Endometrium (tissue), 2 donors: ENCODE results near the gene FZD1.

Source experiments
- FAIRE-seq: peaks from 2 replicates; lab custom pipeline; 2012; peaks lifted over from hg19 to GRCh38; lab: Jason Lieb, UNC
- donor health status: control.
- donor health status: control.

The FZD1 gene

DNA sequence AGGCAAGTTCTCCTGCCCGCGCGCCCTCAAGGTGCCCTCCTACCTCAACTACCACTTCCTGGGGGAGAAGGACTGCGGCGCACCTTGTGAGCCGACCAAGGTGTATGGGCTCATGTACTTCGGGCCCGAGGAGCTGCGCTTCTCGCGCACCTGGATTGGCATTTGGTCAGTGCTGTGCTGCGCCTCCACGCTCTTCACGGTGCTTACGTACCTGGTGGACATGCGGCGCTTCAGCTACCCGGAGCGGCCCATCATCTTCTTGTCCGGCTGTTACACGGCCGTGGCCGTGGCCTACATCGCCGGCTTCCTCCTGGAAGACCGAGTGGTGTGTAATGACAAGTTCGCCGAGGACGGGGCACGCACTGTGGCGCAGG lies 1.4 kb downstream of the FZD1 start:
- FAIRE-seq = no peak

DNA sequence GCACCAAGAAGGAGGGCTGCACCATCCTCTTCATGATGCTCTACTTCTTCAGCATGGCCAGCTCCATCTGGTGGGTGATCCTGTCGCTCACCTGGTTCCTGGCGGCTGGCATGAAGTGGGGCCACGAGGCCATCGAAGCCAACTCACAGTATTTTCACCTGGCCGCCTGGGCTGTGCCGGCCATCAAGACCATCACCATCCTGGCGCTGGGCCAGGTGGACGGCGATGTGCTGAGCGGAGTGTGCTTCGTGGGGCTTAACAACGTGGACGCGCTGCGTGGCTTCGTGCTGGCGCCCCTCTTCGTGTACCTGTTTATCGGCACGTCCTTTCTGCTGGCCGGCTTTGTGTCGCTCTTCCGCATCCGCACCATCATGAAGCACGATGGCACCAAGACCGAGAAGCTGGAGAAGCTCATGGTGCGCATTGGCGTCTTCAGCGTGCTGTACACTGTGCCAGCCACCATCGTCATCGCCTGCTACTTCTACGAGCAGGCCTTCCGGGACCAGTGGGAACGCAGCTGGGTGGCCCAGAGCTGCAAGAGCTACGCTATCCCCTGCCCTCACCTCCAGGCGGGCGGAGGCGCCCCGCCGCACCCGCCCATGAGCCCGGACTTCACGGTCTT lies 1.9 kb downstream of the FZD1 start:
- no peak for FAIRE-seq

DNA sequence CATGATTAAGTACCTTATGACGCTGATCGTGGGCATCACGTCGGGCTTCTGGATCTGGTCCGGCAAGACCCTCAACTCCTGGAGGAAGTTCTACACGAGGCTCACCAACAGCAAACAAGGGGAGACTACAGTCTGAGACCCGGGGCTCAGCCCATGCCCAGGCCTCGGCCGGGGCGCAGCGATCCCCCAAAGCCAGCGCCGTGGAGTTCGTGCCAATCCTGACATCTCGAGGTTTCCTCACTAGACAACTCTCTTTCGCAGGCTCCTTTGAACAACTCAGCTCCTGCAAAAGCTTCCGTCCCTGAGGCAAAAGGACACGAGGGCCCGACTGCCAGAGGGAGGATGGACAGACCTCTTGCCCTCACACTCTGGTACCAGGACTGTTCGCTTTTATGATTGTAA lies 2.5 kb downstream of the FZD1 start:
- no peak for FAIRE-seq

DNA sequence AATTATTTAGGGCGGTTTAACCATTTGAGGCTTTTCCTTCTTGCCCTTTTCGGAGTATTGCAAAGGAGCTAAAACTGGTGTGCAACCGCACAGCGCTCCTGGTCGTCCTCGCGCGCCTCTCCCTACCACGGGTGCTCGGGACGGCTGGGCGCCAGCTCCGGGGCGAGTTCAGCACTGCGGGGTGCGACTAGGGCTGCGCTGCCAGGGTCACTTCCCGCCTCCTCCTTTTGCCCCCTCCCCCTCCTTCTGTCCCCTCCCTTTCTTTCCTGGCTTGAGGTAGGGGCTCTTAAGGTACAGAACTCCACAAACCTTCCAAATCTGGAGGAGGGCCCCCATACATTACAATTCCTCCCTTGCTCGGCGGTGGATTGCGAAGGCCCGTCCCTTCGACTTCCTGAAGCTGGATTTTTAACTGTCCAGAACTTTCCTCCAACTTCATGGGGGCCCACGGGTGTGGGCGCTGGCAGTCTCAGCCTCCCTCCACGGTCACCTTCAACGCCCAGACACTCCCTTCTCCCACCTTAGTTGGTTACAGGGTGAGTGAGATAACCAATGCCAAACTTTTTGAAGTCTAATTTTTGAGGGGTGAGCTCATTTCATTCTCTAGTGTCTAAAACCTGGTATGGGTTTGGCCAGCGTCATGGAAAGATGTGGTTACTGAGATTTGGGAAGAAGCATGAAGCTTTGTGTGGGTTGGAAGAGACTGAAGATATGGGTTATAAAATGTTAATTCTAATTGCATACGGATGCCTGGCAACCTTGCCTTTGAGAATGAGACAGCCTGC lies 3.1 kb downstream of the FZD1 start:
- no peak for FAIRE-seq

DNA sequence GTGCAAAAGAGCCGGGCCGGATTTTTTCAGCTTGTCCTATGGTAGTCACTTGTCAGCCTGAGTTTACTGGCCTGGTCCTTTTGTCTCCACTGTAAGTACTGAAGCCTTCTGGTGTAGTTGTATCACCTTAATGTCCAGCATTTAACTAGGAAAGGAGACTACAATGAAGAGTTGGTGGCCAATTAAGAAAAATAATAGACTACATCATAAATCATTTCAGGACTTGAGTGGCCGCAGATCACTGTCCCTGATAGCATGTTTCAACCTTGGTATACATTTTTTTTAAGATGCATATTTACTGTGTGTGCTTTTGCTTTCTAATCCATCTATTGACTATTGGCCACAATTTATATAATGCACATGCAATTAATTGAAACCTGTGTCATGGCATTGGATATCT lies 6.1 kb downstream of the FZD1 start:
- no peak for FAIRE-seq

DNA sequence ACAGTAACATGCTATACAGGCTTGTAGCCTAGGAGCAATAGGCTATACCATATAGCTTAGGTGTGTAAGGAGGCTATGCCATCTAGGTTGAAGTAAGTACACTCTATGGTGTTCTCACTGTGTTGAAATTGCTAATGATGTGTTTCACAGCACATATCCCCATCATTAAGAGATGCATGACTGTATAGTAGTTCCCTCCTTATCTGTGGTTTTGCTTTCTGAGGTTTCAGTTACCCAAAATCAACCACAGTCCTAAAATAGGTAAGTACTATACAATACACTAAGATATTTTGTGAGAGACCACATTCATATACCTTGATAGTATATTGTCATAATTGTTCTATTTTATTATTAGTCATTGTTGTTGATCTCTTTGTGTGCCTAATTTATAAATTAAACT lies 12.7 kb downstream of the FZD1 start:
- no peak for FAIRE-seq

DNA sequence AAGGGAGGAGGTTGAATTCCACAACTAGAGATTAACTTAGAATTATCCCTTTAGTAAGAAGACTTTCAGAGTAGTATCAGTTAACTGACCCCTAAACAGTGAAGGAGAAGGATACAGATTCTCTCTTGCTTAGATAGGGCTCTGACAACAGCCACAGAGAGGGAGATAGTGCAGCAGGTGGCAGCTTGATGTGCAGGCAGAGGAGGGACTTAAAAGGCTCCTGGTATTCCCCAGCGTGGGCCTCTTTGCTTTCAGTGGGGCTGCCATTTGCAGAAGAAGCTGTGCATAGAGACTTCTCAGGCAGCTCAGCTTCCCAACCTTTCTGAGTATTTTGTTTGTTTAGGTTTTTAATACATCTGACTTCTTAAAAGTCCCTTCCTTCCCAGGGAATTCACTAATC lies 16.0 kb downstream of the FZD1 start:
- FAIRE-seq = no peak

DNA sequence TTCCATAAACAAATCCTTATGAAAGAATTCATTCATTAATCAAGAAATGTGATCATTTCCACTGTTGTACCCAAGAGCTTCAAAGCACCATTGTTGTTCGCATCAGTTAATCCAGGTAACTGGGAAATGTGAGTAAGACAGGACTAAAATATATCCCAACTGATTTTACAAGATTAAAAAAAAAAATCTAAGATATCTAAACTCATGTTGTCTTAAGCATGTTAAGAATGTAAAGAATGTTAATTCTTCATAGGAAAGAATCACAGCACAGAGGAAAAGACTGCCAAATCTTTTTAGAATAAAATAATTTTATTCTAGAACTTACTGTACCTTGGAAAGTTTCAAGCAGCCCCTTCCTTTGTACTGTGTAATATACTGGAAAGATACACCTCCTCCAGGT lies 16.4 kb downstream of the FZD1 start:
- no peak for FAIRE-seq

DNA sequence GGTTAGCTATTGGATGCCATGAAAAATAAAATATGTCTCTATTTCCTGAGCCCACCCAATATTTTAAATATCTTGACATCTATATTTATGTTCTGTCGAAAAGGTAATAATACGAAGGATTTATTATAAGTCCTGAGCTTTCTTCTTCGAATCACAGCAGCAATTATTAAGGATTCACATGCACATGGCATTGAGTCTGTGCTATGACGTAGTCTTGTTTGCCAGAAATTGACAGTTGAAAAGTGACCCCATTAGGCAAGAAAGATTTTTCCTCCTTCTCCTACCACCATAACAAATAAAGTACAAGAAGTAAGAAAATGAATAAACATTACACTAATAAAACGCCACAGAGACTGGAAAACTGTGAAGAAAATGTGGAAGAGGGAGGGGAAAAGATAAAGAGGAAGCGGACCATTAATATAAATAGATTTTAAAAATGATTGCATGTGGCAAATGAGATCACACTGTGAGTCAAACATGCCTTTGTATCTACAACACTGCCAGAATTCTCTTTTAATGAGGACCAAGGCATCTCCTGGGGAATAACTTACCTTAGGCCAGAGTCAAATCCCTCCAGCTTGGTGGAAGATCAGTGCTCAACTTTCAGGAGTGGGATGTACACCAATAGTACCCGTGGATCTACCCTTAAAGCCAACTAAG lies 21.6 kb downstream of the FZD1 start:
- no peak for FAIRE-seq

DNA sequence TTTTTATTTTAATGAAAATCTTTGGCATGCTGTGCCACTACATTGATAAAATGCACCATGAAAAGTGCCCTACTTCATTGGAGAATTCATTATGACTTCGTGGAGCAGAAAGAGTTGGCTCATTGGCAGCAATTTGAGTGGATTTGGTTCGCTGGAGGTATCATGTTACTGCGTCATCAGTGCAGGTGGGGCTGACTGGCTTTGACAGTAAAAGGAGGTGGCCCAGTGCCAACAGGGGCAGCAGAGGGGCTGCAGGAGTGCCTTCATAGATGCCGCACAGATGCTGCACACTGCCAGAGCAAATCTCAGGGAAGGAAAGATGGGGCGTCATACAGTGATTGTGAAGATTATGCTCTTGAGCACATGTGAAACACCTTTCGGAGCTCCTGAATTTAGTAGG lies 22.2 kb downstream of the FZD1 start:
- no peak for FAIRE-seq

DNA sequence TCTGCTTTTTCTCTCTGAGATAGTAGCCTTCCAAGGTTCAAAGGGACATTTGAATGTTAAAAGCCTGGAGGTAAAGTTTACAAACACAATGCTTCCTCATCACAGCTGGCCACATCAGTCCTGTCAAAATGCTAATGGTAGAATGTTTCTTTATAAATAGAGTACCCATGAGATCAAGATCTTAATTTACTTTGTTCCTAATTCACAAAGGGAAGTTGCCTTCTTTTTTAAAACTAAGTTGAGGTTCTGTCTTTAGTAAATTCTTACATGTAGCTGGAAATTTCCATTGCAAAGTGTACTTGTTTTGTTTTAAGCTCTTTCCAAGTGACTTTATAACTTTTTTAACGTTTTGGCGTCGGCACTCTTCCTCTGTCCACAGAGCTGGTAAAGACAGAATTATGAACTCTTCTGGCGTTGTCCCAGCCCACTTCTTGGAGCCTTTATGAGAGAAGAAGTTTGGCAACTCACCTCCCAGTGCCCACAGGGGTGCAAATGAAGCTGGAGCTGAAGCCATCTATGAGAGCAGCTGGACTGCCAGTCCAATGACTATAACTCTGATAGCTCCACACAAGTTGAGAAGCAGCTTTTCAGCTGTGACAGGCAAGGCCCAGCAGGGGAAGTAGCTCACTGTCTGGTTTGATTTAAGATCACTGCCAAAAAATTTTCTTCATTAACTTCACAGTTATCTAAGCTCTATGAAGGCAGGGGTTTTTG lies 23.3 kb downstream of the FZD1 start:
- no peak for FAIRE-seq

DNA sequence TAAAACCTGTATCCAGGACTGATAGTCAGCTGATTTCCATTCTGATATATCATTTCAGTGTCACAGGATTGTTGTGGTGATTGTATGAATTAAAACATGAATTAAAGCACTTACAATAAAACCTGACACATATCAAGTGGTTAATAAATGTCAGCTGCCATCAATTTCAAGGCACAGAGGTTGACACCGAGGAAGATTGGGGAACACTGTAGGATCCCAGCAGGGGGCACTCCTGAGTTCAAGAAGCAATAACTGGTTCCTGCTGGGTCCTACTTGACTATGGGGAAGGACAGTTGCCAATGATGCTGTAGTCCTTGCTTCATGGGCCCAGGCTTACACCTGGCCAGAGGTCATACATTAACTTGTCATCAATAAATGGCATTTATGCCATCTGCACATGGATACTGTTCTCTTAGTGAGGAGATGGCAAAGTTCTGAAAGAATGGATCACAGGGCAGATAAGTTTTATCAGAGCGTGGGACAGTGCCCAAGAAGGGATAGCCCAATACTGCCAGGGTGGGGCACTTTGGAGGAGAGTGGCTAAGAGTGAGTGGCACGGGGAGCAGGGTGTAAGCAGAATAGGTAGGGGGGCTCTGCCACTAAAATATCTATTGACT lies 24.1 kb downstream of the FZD1 start:
- FAIRE-seq = no peak

DNA sequence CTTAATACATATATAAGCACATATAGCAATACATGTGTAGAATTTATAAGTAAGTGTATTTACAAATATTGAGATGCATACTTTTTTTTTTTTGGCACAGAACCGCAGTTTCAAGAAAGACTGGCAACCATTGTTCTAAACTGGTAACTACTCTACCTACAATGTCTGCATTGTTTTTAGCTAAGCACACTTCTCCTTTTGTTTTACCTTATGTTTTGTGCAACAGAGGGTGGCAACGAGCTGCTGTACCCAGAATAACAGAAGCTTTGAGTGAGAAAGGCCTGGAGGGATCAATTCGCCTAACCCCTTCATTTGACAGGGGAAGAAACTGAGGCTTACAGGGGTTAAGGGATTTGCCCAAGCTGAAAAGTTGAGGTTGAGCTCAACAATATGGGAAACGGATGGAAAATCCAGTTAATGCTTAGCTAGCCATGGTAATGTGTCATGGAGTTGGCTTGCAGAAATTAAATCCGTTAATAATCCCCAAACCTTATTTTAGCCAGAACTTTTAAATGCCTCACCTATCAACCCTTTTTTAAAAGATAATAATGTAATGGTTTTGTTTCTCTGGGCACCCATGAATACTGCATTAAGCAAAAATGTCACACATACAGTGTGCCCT lies 25.5 kb downstream of the FZD1 start:
- no peak for FAIRE-seq

DNA sequence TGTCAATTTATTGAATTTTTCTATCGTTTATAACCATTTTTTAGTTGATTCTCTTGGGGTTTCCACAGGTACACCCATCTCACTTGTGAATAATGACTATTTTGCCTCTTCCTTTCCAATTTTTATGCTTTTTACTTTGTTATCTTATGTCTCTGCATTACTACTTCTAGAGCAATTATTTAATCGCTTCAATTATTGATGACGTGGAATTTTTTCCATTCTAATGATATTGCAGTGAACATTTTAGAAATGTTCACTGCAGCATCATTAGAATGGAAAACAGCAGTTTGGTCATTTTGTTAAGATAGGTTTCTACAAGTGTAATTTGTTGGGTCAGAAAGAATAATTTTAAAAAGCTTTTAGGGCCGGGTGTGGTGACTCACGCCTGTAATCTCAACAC lies 27.1 kb downstream of the FZD1 start:
- no peak for FAIRE-seq

DNA sequence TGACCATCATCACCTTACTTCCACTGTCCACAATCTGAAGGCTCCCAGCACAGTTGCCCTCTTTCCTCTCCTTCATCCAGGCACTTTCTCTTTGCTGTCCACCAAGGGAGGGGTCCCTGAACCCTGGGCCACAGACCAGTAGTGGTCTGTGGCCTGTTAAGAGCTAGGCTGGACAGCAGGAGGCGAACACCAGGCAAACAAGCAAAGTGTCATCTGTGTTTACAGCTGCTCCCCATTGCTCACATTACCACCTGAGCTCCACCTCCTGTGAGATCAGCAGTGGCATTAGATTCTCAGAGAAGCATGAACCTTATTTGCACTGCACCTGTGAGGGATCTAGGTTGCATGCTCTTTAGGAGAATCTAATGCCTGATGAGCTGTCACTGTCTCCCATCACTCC lies 27.7 kb downstream of the FZD1 start:
- FAIRE-seq = no peak

DNA sequence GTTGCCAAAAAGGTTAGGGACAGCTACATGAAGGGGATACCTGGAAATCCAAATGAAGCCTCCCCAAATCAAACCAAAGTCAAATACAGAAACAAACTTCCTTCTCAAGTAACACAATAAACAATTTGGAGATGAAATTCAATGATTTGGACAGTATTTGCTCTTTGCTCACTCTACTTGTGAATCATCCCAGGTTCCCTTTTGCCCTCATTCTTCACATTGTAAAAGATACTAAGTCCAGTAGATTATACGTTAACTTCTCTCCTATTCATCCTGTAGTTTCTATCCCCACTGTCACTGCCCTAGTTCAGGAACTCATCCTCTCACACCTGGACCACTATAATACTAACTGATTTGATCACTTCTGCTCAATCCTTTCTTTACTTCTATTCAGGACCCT lies 28.3 kb downstream of the FZD1 start:
- no peak for FAIRE-seq

DNA sequence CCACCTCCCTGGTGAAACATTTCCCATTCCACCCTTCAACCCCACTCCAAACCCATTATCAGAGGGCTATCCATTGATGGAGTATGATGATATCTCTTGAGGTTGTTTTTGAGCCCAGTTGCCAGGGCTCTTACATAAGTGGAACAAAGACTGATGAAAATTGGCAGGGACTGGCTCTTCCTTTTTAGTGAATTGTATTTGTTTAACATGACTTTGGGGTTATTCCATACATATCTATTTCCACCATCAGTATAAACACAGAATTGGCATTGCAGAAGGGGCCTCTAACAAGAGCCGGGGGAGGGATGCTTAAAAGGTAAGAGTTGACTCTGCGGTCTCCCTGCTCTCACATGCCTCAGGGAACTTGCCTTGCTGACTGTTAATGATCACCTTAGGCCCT lies 28.9 kb downstream of the FZD1 start:
- no peak for FAIRE-seq

DNA sequence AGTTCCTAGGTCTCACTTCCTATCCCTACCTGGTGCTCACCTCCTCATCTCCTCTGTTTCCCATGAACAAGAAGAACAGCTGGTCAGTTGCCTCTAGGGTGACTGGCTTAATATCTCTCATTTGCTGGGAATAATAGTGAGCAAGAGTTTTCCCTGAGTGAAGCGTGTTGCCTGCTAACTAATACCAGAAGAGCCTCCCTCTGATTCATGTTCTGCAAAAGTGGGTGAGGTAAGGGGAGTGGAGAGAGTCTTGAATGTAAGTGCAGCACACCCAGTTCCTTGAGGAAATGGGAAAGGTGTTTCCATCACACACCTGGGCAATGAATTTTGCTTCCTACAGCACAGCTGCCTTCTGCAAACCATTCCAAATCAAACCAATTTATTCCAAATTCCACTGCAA lies 29.6 kb downstream of the FZD1 start:
- no peak for FAIRE-seq

DNA sequence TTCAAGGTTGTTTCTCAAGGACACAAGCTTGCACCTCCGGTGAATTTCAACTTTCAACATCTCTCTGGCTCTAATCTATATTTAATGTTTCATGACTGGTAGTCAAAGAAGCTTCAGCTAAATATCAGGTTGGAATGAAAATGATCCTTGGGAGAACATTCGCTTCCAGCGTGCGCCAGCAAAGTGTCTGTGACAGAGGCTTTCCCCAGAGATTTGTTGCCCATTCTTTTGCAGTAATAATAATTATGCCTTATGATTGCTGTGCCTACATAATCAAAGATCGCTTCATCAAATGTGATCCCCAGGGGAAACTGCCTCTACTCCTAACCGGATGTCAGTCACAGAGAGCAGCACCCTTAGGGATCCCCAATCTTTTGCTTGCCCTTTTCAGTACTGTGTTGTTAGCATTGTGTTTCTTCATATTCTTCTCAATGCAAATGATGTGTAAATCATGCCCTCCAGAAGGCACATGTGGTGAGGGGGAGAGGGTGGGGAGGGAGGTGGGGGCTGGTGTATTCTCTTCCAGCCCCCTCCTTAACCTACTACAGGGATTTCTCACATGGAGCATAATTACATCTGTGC lies 30.5 kb downstream of the FZD1 start:
- FAIRE-seq = no peak

DNA sequence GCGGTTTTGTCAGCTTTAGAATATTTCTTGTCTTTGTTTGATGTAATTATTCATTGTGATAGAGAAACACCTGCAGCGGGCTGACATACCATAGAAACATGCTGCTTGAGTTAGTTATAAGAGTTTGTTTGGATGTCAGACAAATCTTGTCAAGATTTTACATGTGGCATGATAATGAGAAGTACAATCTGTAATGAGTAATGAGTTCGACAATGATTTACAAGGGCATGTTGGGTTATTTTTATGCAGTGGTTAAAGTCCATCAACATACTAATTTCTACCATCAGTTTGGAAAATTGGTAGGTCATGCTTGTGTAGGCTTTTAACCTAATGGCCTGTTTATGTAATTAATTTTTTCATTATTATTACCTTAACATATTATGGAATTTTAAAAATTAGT lies 31.3 kb downstream of the FZD1 start:
- no peak for FAIRE-seq

DNA sequence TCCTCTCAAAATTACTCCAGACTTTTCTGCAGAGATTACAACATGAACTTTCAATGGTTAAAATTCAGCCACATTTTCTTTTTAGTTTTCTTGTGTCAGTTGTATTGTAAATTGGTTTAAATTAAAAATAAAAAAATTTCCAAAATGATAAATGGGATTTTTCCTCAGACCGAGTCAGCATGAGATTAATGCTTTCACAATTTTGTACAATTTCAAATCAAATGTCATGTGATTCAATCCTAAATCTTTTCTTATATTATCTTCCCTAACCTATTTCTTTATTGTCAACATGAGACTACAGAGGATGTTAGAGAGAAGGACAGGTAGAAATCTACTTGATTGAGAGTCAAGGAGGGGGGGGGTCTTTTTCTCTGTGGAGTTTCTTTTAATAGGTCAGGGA lies 33.7 kb downstream of the FZD1 start:
- no peak for FAIRE-seq
